ENCODE results near the gene MYOM3.

Gene MYOM3

DNA sequence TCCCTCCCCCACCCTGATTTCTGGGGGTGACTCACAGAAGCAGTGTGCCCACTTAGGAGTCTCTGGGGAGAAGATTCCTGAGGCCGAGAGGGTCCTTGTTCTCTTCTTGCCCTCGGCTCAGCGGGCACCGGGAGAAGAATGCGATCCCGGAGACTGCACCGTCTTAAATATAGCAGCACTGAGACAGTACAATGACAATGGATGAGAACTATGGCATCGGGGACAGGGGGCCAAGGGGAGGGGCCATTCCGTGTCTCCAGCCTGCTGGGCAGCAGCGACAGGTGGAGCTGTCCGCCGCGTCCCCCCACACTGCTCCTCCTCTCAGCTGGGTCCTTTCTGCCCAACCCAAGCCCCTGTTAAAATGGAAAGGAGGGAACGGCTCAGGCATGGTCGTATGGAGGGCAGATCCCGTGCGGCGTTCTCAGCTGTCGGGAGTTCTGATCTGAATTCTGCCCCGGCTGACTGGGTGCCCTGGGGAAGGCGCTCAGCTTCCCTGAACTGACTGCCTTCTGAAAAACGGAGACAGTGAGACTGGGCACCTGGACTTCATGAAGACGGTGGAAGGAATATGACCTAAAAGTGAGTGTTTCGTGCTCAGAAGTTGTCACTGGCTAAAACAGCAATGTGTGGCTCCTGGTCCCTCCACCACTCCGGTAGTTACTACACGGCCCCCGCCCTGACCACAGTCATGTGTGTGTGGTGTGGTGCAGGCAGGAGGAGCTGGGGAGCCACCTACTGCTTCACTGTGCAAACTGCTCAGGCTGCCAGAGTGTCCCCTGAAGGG, at the start of gene MYOM3:
TSS of gene MYOM3 (minus strand) at position 140 of the 784 bp plus-strand sequence. CDS start 3,499 bp downstream, outside the sequence.
- peak in 1 of 2 experiments; percentile 34 for DNase-seq

DNA sequence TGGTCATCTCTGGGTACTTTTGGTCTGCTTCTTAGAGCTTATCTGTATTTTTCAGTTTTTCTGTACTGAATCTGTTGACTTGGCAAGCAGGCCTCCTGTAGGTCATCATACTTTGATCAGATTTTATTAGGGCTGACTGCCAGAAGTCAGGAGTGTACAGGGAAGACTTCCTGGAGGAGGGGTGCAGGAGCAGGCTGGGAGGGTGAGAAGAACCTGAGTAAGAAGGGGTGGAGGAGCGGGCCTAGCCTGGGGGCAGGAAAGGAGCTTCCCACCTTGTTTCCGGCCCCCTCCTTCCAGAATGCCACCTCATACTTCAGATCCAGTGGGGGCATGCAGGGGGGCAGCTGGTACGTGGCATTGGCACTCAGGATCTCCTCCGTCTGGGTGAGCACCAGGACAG, 49.3 kb upstream of the MYOM3 start:
- no peak for DNase-seq

DNA sequence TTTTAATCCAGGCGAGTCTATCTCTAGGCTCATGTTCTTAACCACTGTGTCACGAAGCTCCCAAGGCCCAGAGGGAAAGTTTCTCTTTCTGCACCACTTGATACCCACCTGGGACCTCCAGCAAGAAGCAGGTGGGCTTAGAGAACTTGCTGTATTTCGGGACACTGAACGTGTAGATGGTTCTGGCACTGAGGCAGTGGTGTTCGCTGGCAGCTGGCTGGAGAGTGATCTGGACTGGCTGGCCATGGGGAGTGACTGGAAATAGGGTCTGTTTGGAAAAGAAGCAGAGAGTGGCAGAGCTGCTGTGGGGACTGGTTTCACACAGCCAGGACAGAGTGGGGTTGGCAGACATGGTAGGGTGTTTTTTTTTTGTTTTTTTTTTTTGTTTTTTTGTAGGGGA, 47.4 kb upstream of the MYOM3 start:
- DNase-seq = no peak

DNA sequence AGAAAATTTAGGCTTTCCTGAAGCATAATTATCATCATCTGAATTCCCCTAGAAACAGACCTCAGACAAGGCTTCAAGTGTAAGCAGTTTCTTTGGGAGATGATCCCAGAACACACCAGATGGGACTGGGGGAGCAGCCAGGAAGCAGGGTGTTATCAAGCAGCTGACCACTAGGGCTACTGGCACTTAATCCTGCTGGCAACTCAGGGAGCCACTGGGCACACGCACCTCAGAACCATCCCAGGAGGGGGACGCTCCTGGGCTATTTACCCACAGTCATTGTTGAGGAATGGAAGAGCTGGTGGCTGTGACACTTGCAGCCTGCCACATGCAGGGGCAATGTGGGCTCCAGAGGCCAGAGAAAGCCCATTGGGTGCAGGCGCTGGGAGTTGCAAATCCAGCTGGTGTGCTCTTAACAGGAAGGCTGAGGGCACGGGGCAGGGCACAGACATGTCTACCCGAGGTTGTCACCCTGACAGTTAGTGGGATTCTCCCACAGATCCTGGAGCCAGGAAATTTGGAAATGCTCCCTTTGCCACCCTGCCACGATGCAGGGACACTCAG, 46.1 kb upstream of the MYOM3 start:
- DNase-seq = no peak

DNA sequence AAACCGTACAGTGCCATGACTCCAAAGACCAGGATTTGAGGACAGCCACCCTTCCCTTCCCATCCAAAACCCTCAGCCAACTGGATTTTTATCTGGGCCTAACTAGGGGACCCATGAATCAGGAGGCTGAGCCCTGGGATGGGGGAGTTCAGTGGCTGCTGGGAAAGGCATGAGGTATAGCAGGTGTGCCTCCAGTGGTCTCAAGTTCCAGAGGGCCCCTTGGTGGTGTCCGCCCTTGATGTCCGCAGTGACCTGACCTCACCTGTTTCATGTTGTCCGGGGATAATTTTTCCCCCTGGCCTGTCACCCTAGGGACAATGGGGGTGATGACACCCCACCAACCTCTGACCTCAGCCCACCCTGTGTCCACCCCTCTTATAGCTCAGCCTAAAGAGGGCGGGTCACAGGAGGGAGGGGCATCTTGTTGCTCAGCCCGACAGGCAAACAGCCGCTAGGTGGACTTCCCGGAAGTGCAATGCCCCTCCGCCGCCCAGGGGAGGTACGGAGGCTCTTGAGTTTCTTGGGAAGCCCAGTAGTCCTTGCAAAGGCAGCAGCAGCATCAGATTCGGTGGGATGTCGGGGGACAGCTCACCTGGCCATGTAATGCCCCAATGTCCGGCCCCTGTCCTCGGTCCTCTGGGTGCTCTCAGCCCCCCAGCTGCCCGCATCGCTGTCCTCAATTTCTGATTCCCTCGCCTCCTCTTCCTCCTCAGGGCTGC, 44.8 kb upstream of the MYOM3 start:
- DNase-seq = no peak

DNA sequence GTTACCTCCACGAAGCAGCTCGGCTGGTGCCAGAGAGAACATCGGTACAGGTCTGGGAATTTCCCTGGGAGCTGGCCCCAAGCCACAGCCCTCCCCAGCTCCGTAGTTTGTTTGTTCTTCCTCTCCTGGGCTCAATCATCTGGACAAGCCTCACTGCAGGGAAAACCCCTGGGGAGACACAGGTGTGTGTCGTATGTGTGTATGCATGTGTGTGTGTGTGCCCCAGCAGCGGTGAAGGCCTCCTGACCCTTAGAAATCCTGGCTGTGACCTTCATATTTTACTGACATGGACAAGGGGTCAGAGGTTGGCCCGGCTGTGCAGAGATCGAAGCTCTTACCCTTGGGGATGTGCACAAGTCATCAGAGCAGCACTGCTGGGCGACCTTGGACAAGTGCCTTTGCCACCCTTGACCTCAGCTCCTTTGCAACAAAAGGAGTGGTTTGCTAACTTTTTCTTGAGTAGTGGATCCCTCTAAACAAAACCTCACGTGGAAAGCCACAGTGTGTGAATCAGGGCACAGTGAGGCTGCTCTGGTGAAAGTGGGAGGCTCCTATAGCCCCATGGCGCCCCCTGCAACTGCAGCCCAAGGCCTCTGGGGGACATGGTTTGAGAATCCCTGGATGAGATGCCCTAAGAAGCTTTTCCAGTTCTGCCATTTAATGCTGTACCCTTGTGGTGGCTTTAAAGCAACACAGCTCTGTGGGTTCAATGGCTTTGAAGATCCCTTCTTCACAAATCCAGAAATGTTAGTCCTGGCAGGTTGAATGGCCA, 43.3 kb upstream of the MYOM3 start:
- peak in 1 of 2 experiments; percentile 7 for DNase-seq

DNA sequence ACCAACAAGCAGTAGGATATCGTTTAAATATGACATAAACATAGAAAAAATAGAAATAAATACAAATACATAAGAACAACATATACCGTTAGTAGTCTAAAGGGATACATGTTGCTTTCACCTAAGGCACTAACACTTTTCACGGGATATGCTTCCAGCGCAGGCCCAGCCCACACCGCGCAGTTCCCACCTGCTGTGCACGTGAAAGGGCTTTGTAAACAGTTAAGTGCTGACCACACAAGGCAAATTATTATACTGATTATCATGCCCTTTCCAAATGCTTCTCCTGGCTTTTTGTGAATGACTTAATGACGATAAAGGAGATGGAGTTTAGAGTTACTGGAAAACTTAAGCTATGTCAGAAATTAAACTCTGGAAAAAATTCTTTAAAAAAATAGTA, 42.3 kb upstream of the MYOM3 start:
- no peak for DNase-seq

DNA sequence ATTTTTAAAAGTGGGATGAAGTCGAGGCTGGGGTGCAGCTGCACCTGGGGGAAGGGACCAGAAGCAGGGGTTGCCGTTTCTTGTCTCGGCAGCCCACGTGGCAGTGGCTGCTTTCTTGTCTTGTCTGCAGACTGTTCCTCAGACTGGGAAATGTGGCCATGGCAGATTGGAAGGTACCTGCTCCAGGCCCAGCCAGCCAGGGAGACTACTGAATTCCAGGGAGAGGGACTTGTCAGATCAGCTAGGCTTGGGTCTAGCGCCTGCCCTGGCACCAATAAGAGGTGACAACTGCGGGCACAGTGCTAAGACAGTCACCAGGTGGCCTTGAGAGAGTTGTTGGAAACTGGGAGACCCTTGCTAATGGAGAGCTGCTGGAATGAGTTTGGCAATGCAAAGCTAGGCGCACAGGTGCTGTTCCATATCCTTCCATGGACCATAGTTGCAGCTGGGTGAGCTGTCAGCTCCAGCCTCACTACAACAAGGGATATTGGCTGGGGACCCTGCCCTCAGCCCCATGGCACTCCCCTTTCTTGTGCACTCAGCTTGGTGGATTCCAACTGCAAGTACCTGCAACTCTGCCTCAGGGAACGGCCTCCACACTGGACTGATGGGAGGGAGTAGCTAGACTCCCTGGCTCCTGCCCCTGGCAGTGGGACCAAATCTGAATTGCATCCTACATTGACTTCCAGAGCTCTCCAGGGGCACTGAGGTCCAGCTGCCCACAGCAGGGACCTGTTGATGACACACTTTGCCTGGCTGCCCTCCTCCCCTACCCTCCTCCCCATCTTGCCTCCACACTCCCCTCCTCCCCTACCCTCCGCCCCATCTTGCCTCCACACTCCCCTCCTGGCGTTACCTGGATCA, 40.9 kb upstream of the MYOM3 start:
- no peak for DNase-seq

DNA sequence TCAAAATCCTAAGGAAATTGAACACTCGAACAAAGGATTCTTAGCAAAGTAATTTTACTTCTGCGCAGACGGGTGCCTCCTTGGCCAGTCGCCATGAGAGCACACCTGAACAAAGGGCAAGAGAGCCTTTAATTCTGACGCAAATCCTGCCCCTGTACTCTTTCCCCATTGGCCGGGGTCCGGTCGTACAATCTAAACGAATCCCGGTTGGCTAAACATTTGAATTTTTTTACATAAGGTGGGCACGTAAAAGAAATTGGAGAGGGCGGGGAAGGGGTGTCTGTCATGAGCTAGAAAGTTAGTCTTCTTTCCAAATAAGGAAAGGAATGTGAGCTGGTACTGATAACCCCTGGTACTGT, 39.2 kb upstream of the MYOM3 start:
- peak; percentile 11 to 39 for DNase-seq

DNA sequence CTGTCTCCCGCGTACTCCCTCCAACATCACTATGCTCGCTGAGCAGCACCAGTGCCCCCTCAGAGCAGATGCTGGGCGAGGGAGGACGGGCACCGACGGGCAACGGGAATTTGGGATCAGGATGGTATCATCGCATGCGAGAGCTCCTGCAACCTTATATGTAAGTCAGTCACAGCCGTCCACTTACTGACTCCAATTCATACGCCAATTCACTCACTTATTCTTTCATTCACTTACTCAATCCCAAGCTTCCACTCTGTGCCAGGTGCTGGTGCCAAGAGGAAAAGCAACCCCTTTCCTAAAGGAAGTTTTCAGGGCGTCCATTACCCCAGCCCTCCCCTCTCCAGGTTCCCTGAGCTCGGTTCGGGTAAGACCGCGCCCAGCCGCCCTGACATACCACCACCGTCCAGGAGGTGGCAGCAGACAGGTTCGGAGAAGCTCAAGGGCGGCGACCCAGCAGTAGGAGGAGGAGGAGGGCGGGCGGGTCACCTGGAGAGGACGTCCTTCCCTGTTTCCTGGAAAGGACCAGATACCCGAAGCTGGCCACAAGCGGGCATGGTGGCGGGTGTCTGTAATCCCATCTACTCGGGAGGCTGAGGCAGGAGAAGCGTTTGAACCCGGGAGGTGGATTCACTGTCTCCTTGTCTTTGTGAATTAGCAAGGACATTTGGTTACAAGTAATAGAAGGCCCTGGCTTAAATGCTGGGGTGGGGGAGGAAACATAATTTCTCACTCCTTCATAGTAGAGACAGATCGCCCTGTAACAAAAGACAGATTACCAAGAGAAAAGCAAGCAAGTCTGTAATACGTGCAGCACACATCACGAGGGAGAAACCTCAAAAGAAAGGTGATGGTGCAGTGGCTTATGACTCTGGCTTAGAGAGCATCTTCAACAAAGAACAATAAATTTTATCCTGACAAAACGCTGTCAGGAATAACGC, 38.6 kb upstream of the MYOM3 start:
- DNase-seq = peak; percentile 71 to 80

DNA sequence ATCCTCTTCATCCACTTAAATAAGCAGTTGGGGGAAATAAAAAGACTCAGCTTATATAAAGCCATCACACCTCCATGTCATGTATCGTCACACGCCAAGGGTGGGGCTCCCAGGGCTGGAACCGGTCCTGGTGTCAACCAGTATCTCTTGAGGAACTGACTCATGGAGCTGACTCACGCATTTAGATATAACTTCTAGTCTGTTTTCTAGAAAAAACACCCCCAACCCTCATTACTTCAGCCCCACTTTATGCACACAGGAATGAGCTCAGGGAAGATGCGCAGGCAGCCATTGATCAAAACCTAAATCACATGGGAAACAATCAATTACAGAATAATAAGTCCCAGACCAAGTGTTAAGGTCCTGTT, 37.9 kb upstream of the MYOM3 start:
- no peak for DNase-seq

DNA sequence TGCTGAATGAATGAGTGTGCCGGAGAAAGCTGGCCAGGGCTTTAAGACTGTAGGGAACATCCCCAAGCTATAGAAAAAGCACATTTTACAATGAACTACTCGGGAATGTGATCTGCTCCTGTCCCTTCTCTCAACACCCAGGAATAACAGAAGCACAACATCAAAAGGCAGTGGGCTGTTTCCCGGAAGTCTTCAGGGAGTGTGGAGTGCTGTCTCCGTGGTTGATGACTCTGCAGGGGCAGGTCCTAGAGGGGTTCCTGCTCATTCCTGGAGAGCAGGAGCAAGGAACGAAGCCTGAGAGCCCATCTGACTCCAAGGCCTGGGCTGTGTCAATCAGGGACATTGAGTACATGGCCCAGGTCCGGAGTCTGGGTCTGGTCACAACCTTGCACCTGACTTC, 35.9 kb upstream of the MYOM3 start:
- no peak for DNase-seq

DNA sequence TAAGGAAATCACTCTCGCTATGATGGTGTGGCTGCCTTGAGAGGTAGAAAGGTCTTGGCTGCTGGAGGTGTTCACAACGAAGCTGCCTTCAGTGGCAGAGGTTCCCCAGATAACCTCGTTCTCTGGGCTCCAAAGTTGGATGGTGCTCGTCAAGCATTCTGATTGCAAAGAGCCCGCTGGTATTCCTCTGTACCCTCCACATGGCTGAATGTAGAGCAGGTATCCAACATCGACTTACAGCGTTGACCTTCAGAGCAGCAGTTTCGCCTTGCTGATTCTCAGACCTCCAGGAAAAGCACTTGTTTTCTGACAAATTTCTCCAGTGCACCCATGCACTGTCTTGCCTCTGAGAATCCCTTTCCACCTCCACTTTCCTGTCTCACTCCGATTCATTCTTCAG, 35.3 kb upstream of the MYOM3 start:
- no peak for DNase-seq

DNA sequence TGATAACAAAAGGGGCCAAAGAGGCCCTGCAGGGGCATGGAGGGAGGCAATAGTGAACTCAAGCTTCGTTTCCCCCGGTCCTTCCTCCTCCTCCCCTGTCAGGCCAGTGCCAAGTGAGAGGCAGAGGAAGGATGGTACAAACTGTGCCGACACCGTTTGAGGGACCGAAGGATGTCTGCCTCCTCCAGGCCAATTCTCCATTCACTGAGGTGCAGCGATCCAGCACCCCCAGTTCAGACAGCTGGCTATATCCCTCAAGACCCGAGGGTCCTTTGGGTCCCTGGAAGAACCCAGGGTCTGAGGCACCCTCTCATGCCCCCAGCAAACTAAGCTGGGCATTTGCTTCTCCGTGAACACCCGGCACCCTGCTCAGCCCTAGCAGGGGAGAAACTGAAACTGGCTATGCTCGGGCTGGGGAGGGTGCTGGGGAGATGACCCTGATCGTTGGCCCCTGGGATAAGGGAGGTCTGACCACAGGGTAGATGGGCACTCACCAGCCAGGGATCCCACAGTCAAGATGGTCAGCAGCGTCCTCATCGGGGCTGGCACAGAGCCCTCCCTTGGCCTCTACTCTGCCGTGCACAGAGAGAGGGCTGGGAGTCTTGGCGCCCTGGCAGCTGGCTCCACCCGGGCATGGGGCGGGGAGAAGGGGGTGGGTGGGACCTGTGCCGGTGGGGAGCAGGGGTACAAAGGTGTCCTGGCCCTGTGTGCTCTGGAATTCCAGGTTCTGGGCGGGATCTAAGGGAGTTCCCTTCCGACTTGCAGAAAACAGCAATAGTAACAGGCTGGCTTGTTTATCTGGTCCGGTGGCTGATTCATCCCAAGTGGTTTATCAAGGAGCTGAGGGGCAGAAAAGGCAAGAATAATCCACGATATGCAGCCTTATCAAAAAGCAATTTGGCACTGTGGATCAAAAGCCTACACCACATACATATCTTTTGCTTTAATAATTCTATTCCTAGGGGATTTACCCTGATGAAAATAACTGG, 30.9 kb upstream of the MYOM3 start, which contains the start of gene IL22RA1:
TSS of gene IL22RA1 (minus strand) at position 595 of the 989 bp plus-strand sequence. CDS start at position 537, 58 bp downstream.
- no peak for DNase-seq

DNA sequence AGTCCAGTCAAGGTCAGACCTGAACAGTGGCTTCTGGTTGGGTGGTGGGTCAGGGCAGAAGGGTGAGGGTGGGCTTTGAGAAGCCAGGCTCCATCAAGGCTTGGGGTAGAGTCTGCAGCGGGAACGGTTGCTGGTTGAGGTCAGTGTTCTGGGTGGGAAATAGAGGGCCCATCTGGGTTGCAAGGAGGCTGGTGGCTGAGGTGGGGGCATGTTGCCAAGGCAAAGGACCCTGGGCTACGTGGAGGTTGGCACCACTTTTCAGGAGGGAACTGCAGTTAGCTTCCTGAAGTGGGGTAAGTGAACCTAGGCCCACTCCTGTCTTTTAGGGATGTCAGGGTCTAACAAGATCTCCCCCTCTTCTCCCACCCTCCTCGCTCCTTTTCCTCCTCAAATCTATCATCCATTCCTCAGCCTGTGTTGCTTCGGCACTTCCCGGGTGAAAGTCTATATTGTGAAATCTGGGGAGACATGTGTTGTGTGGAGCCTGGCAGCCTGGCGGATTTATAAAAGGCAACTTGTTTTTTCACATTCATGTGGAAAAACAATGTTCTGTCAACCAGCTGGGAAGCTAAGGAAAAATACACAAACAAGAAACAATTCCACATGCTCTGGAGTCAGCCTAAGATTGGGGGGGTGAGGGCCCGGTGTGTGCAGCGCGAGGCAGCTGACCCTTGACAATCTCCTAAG, 29.5 kb upstream of the MYOM3 start:
- DNase-seq = no peak

DNA sequence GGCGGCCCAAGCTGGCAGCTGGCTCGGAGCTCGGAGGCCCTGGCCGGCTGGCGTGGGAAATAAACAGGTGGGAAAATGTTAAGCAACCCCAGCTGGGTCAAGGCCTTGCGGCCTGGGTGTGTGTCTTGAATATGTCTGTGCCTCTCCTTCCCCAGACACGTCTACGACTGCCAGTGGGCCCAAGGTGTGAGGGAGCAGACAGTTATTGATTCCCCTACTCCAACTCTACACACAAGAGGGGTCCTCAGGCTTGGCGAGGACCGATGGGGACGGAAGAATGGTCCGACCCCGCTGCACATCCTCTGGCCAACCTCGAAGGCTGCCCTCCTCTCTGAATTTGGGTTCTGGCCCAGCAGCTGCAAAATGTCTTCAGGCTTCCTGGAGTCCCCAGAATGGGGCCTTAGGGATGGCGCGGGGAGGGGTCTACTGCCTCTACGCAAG, 28.8 kb upstream of the MYOM3 start:
- DNase-seq = no peak

DNA sequence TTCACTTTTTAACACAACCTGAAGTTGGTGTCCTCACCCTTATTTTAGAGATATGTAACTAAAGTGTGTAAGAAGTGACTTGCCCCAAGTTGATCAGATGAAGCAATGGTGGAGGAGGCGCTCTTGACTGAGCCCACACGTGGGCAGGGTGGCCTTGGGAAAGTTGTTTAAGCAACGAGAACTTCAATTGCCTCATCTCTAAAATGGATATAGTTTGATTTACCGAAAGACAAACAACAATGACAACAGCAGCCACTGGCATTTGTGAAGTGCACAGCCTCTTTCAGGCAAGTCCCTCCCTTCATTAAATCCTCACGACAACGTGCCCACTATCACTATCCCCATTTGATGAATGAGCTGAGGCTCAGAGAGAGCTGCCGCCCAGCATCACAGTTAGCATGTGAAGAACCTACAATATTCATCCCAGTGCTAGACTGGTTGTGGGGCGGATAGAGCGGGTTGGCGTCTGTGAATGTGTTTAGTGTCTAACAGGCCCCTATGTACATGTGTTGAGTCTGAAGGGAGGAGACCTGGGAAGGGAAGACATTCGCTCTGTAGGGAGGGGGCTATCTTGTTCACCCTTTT, 28.0 kb upstream of the MYOM3 start:
- no peak for DNase-seq

DNA sequence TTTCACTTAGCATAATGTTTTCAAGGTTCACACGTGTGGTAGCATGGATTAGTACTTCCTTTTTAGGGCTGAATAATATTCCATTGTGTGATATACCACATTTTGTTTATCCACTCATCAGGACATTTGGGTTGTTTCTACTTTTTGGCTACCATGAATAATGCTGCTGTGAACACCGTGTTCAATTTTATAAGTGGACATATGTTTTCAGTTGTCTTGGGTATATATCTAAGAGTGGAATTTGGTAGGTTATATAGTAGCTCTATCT, 27.2 kb upstream of the MYOM3 start:
- no peak for DNase-seq

Data from SHP77 (cell line).